DMS 273 (cell line): ENCODE results near the gene DNAAF8.
"Not testable (repeated sequence)": the region's sequence is repeated elsewhere in the genome, so short reads cannot be mapped to it uniquely, and the experiment has no call there.

Experiments used
- DNase-seq: peaks from one replicate; lab custom pipeline; 2025; ENCODE audit not compliant: unreplicated experiment; lab: John Stamatoyannopoulos, UW

The DNAAF8 gene

GRCh38 chr16:4780235-4780634, 45.9 kb downstream of the DNAAF8 start:
- DNase-seq: no peak

DNA sequence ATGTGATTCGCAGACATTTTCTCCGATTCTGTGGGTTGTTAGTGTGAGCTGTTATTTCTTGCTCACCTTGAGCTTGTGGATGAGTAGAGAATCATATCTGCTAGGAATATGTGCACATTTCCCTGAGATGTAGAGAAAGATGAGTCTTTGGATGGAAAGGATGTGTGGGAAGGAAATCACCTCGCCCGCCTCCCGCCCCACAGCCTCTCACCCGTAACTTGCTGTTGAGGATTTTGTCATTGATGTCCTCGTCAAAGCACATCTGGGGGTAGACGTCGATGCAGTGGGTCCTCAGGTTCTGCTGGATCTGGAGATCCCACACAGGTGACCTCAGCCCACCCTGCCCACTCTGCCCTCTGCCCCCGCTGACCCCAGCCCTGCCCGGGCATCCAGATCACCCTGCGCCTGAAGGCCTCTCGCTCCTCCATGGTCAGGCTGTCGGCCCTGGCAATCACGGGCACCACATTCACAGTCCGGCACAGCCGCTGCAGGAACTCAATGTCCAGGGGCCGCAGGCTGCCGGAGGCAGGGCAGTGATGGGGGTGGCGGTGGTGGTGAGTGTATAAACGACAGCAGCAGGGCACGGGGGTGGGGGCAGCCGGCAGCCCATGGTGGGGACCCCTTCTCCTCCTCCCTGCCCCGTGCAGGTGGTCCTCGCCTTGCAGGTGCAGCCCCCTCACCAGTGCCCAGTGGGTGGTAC, 49.1 kb downstream of the DNAAF8 start:
- DNase-seq: no peak

DNA sequence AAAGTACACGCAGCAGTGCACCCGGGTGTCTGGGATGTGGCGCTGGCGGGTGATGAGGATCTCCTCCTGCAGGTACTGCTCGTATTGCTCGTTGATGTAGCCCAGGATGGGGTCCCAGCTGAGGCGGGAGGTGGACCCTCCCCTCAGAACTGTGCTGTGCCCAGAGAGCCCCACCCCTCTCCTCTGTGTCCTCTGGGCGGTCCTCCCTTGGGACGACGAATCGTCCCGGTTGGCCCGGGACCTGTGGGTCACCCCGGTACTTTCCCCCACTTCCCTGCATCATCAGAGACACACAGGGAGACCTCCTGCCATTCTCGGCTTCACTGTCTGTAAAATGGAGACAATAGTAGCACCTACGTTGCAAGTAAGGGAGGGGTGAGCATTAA, 49.6 kb downstream of the DNAAF8 start:
- DNase-seq: no peak

DNA sequence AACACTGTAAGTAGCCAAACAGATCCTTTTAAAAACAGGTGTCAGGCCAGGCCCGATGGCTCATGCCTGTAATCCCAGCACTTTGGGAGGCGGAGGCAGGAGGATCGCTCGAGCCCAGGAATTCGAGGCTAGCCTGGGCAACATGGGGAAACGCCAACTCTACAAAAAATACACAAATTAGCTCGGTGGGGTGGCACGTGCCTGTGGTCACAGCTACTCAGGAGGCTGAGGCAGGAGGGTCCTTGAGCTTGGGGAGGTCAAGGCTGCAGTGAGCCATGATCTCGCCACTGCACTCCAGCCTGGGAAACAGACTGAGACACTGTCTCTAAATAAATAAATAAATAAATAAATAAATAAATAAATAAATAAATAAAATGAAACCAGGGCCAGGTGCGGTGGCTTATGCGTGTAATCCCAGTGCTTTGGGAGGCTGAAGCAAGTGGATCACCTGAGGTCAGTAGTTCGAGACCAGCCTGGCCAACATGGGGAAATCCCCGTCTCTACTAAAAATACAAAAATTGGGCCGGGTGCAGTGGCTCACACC, 50.2 kb downstream of the DNAAF8 start:
- DNase-seq: not testable (repeated sequence)

DNA sequence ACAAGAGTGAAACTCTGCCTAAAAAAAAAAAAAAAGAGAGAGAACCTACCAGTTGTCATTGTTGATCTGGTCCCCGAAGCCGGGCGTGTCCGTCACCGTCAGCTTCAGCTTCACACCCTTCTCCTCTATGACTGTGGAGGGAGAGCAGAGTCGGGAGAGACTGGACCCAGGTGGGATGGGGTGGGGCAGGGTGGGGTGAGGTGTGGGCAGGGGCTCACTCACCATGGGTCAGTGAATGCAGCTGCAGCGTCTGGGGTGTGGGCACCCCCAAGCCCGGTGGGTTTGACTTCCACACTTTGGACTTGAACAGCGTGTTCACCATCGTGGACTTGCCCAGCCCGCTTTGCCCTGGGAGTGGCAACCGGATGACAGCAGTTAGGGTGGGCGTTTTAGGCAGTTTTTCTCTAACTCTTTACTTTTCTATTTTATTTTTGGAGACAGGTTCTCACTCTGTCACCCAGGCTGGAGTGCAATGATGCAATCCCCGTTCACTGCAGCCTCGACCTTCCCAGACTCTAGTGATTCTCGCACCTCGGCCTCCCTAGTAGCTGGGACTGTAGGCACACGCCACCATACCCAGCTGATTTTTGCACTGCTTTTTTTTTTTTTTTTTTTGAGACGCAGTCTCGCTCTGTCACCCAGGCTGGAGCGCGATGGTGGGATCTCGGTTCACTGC, 51.6 kb downstream of the DNAAF8 start:
- DNase-seq: no peak

GRCh38 chr16:4787068-4787467, 52.7 kb downstream of the DNAAF8 start:
- DNase-seq: no peak

DNA sequence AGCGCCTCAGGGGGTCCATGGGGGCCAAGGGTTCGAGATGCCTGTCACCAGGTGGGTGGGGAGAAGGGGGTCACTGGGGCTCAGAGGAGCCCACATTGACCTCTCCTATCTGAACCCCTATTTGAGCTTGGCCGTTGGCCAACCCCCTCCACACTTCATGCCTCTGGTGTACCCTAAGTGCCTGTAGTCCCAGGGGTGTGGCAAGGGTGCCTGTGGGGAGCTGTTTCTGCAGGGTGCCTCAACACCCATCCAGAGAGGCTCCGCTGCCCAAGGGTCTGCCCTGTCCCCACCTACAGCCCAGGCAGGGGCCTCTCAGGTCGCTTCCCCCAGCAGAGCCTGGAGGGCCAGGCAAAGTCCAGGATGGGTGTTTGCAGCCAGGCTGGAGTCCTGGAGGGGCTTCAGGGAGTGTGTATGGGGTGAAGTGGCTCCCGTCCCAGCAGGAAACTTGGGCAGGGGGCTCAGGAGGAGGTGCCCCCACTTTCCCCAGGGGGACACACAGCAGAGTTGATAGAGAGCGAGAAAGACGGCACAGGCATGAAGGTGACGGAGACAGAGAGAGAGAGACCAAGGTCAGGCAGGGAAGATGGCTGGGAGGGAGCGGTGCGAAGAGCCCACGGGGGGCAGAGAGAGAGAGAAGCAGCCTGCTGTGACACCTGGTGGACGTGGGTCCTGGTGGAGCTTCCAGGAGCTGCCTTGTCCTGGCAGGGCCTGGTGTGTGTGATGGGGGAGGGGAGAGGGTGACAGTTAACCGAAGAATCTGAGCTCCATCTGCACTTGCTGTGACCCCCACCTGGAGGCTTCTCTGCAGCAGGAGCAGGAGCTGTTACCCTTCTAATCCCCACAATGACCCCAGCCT, 53.5 kb downstream of the DNAAF8 start, which contains the start of gene SEPTIN12:
SEPTIN12 (minus strand) TSS at position 719 of the 856 bp plus-strand sequence; CDS start at position 19, 700 bp downstream.
- DNase-seq: no peak

DNA sequence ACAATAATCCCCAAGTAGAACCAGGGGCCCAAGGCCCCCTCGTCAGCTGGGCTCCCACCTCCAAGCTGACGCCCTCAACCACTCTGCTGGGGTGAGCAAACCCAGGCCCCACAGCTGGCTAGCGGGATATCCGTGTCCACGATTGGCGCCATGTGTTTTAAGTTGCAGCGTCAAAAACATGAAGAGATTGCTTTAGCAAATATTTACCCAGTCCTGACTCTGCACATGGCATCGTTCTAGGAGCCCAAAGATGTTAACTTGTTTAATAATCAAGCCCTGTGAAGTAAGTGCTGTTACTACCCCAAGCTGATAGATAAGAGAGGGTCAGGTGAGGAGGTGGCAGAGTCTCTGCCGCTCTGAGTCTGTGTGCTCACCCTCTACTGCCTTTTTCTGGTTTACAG, 54.2 kb downstream of the DNAAF8 start:
- no peak for DNase-seq

DNA sequence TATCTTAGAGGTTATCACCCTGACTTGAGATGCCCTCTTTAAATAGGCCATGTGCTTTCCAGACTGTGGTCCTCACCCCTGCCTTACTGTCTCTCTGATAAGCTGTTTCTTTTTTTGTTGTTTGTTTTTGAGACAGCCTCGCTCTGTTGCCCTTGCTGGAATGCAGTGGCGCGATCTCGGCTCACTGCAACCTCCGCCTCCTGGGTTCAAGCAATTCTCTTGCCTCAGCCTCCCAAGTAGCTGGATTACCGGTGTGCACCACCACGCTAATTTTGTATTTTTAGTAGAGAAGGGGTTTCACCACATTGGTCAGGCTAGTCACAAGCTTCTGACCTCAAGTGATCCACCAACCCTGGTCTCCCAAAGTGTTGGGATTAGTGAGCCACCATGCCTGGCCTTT, 54.6 kb downstream of the DNAAF8 start:
- no peak for DNase-seq

GRCh38 chr16:4790261-4790660, 55.9 kb downstream of the DNAAF8 start:
- DNase-seq: no peak

DNA sequence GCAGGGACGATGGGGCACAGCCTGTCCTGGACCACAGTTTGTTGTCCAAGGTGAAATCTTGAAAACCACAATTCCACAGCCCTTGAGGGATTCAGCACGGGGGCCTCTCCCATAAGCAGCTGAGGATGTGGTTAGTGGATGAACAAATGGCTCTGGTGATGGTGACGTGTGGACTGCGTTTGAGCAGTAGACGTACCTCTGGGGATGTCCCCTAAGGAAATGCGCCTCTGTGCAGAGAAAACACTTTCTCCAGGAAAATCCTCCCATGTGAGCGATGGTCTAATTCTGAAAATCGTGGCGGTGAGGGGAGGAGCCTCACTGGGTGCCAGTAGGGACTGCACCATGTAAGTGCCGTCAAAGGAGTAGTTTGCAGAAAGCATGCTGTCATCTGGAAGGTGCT, 56.5 kb downstream of the DNAAF8 start:
- DNase-seq: no peak

- DNase-seq: no peak
Measured at GRCh38 chr16:4792951-4793513, 58.7 kb downstream of the DNAAF8 start.

DNA sequence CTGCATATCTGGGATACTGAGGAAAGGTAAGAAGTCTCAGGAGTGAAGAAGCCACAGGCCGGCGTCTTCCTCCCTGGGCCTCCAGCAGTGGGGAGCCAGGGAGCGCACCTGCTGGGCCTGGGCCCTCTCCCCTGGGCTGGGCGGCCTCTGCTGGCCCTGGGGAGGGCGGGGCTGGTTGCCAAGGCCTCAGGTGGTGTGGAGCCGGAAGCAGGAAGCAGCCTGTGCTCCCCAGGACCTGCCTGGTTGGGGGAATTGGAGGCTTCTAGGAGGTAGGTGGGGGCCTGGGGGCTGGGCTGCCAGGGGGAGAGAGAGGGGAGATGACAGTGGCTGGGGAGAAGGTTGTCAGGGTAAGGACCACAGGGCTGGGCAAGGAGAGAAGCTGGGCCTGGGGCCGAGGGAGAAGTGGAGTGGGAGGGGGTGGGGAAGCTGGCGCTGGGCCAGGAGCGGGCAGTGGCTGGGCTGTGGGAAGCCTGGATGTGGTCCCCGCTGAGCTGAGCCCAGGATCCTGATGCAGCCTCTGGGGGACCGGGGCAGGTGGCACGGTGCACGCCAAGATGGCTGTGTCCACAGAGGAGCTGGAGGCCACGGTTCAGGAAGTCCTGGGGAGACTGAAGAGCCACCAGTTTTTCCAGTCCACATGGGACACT, 61.0 kb downstream of the DNAAF8 start, which contains the start of gene SMIM22:
SMIM22 (plus strand) TSS at position 189 of the 647 bp plus-strand sequence; CDS start at position 555, 366 bp downstream.
- DNase-seq: no peak

DNA sequence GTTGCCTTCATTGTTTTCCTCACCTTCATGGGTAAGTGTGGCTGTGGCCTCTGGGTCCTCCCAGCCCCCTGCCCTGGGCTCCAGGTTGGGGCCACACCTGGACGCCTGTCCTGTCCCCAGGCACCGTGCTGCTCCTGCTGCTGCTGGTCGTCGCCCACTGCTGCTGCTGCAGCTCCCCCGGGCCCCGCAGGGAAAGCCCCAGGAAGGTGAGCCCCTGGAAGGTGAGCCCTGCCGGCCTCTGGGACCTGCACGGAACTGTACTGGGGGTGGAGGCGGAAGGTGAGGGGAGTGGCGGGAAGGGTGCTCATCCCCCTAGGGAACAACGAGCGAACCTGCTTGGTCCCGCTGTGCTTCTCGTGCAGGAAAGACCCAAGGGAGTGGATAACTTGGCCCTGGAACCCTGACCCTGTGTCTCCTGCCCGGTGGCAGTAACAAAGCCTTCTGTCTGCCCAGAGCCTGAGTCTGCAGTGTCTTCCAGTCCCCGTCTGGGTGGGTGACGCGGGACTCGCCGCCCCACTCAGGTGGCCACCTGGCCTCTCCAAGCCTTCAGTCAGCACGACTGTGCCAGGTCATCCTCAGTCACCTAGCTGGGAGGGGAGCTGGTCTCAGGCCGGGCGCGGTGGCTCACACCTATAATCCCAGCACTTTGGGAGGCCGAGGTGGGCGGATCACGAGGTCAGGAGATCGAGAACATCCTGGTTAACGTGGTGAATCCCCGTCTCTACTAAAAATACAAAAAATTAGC, 61.7 kb downstream of the DNAAF8 start:
- DNase-seq: no peak

- DNase-seq: no peak
Measured at GRCh38 chr16:4796982-4797804, 62.9 kb downstream of the DNAAF8 start.

DNA sequence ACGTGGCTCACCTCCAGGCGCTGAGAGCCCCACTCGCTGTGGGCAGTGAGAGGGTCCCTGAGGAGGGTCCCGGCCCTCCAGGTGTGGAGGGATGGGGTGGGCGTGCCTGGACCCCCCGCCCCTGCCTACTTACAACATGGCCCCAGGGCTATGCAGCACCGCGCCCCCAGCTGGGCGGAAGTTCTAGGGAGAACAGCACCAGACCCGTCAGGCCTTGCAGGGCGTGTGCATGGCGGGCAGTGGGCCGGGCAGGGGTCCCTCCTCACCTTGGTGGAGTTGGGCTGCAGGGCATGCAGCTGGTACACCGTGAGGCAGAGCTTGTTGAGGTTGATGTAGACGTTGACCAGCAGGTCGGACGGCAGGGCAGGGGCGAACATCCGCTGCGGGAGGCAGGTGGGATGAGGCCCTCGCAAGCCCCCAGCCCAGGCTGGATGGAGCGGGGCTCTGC, 63.5 kb downstream of the DNAAF8 start:
- DNase-seq: no peak

DNA sequence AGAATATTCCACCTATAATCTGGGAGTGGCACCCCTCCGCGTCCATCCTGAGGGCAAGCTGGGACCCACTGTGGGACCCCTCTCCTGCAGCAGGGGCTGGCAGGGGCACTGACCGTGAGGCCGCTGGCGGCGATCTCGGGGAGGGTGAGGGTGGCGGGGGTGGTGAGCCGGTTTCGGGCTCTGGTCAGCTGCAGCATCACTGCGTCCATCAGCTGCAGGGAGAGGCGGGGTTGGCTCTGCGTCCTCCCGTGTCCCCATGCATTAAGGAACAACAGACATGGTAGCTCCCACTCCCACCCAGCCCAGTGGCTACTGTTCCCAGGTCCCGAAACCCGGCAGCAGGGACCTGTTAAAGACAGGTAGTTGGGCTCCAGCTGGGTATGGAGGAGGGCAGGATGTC, 64.1 kb downstream of the DNAAF8 start:
- DNase-seq: no peak
